ENCODE results near the gene ZNF695. TPM values are rescaled to one million over a fixed set of nuclear protein-coding genes. Genes with fewer than 3 reads are reported as not detected.

The ZNF695 gene
- total and polyA plus RNA-seq, 9 donors: 0.23 to 3.4 (median 0.35) TPM; not detected in 4

DNA sequence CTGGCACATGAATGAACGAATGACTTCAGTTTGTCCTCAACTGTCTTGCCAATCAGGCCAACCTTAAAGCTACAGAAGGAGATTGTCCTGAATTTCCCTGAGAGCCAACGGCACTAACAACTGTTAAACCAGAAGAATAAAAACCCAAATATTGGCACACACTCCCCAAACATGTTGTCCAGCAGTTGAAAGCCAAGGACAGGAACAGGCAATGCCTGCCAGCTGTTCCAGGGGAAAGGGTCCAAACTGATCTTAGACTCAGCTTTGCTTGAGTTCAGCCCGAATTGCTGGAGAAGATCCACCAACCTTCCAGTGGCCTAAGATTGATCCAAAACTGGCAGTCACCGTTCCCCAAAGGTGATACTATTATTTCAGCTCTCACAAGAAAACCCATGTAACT lies 53.7 kb downstream of the ZNF695 start:
- TF ChIP-seq POLR2A (IDR thresholded peaks at IDR 0.05) (no peak), EP300 (IDR thresholded peaks at IDR 0.05) (no peak)
- TF ChIP-seq, protein P1, sequence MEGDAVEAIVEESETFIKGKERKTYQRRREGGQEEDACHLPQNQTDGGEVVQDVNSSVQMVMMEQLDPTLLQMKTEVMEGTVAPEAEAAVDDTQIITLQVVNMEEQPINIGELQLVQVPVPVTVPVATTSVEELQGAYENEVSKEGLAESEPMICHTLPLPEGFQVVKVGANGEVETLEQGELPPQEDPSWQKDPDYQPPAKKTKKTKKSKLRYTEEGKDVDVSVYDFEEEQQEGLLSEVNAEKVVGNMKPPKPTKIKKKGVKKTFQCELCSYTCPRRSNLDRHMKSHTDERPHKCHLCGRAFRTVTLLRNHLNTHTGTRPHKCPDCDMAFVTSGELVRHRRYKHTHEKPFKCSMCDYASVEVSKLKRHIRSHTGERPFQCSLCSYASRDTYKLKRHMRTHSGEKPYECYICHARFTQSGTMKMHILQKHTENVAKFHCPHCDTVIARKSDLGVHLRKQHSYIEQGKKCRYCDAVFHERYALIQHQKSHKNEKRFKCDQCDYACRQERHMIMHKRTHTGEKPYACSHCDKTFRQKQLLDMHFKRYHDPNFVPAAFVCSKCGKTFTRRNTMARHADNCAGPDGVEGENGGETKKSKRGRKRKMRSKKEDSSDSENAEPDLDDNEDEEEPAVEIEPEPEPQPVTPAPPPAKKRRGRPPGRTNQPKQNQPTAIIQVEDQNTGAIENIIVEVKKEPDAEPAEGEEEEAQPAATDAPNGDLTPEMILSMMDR (IDR thresholded peaks at IDR 0.05): no peak
- Histone ChIP-seq H3K36me3 (no peaks in the 10 kb centered on the region), H3K4me1 (ENCODE audit: insufficient read depth) (peaks cover 10% of the 10 kb centered on the region), H3K4me3 (no peak overlapping the region), H3K9me3 (no peaks in the 10 kb centered on the region), H3K27me3 (no peaks in the 10 kb centered on the region), H3K27ac (peak overlapping the region in 1 of 2 donors; percentile 40)
- intact Hi-C loops (cut with DNase I): no loop called here
- WGBS, 3 donors: 5 to 15% (median 9%) methylated on average over 4 of the region's 4 CpGs
- DNase-seq: peak; percentile 69 to 79 (median 76)

DNA sequence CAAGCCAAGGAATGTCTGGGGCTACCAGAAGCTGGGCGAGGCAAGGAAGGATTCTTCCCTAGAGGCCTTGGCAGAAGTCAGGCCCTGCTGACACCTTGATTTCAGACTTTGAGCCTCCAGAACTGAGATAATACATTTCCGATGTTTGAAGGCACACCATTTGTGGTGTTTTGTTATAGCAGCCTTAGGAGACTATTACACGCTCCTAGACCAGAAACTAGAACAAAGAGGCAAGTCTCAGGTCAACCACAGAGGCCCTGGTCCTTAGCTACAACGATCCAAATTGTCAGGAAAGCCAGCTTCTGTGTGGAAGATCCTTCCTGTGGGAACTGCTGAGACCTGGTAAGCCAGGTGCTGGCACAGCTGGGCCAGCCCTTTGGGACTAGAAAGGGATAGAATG lies 56.4 kb downstream of the ZNF695 start:
- 92 to 96% (median 93%) methylated on average over 4 of the region's 4 CpGs for WGBS, 3 donors
- Histone ChIP-seq H3K4me3 (no peak overlapping the region), H3K4me1 (ENCODE audit: insufficient read depth) (peaks cover 21% of the 10 kb centered on the region), H3K9me3 (no peaks in the 10 kb centered on the region), H3K27ac (no peak overlapping the region), H3K27me3 (no peaks in the 10 kb centered on the region), H3K36me3 (no peaks in the 10 kb centered on the region)
- no peak for DNase-seq
- TF ChIP-seq EP300 (IDR thresholded peaks at IDR 0.05) (no peak), POLR2A (IDR thresholded peaks at IDR 0.05) (no peak)
- TF ChIP-seq, protein P1 (IDR thresholded peaks at IDR 0.05): no peak
- intact Hi-C loops (cut with DNase I): no loop called here

DNA sequence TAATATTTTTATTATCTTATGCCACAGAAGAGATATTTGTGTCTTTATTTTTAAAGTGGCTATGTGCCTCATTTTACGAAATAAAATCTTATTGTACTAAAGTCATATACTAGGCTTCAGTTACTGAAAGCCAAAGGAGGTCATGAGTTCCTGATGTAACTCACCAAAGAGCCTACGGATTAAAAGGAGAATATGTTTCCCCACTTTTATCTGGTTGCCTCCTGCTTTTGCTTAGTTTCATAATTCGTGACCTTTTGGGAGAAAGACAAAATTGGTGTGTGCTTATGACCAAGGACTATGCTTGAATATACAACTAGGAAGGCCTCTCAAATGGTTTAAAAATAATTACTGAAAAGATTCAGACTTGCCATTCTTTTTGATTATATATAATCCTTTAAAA lies 57.9 kb downstream of the ZNF695 start:
- no peaks in the 10 kb centered on the region for H3K36me3 ChIP-seq
- peaks cover 21% of the 10 kb centered on the region for H3K4me1 ChIP-seq (ENCODE audit: insufficient read depth)
- H3K27ac ChIP-seq: peak overlapping the region; percentile 66 to 68
- no peaks in the 10 kb centered on the region for H3K9me3 ChIP-seq
- no peak overlapping the region for H3K4me3 ChIP-seq
- intact Hi-C loops (cut with DNase I): no loop called here
- no peaks in the 10 kb centered on the region for H3K27me3 ChIP-seq
- 18 to 38% (median 23%) methylated on average over 3 of the region's 3 CpGs for WGBS, 3 donors
- TF ChIP-seq POLR2A (IDR thresholded peaks at IDR 0.05) (no peak), EP300 (IDR thresholded peaks at IDR 0.05) (no peak)
- TF ChIP-seq, protein P1 (IDR thresholded peaks at IDR 0.05): no peak
- no peak for DNase-seq

DNA sequence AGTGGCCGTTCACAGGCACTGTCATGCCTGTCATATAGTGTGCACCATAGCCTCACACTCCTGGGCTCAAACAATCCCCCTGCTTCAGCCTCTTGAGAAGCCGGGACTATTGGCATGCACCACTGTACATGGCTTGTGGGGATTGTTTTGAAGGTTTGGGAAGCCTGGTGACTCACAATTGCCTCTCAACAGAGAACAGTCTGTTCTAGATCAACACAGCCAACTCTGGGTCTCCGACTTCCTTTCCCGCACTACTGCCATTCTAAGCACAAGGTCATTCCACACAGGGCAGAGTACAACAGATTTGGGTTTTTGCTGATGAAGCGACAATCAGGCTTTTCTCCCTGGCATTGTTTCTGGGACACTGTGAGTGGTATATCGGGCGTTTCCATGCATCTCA lies 60.6 kb downstream of the ZNF695 start:
- Histone ChIP-seq H3K4me1 (ENCODE audit: insufficient read depth) (peaks cover 19% of the 10 kb centered on the region), H3K4me3 (no peak overlapping the region), H3K27me3 (no peaks in the 10 kb centered on the region), H3K27ac (peak overlapping the region; percentile 29 to 55), H3K9me3 (no peaks in the 10 kb centered on the region), H3K36me3 (no peaks in the 10 kb centered on the region)
- no peak for TF ChIP-seq POLR2A (IDR thresholded peaks at IDR 0.05)
- TF ChIP-seq, protein P1 (IDR thresholded peaks at IDR 0.05): no peak
- peak; percentile 67 for TF ChIP-seq EP300 (IDR thresholded peaks at IDR 0.05)
- intact Hi-C loops (cut with DNase I): no loop called here
- peak; percentile 64 to 88 (median 72) for DNase-seq
- 23 to 29% (median 24%) methylated on average over 7 of the region's 7 CpGs for WGBS, 3 donors
